Dedifferentiated amniotic fluid mesenchymal stem cell (primary cell): ENCODE measurements around the gene CDH18.

Experiments used
- DNase-seq: peaks from one replicate; pipeline ENCODE4 v3.0.0-alpha.2; 2016; ENCODE audit errors: extremely low spot score

CDH18 gene

DNA sequence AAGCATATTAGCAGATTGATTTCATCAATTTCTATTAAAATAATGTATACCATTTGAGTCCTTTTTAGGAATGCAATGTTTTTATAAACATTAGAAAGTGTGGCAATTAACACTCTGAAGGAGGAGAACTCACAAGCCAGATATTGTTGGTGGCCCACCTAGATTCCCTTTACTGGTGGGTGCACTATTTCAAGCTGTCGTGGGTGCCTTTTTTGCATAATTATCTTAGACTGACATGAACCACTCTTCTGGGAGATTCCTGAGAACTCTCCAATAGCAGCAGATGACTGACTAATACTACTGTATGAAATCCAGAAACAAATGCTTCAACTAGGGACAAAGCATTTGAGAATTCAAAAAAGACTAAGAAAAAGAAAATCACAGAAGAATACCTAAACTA lies 526.0 kb downstream of the CDH18 start:
- no peak for DNase-seq

- no peak for DNase-seq
Observed at GRCh38 chr5:19424506-19424905, 563.5 kb downstream of the CDH18 start.
